HG03432 (cell line): ENCODE data around the gene RAB36.

Experiments used
- ATAC-seq: cut with Tn5 transposase; IDR thresholded peaks from one replicate; pipeline ENCODE4 v1.9.1; 2021; ENCODE audit warnings: mild to moderate bottlenecking, moderate library complexity; ENCODE audit not compliant: unreplicated experiment

The RAB36 gene

GRCh38 chr22:23137468-23137867 lies 7.8 kb upstream of the RAB36 start:
- no peak for ATAC-seq

GRCh38 chr22:23137905-23138561 lies 7.2 kb upstream of the RAB36 start:
- peak; percentile 42 for ATAC-seq

- no peak for ATAC-seq
Measured at GRCh38 chr22:23138584-23139435, 6.5 kb upstream of the RAB36 start.

GRCh38 chr22:23140385-23140784 lies 4.9 kb upstream of the RAB36 start:
- no peak for ATAC-seq

DNA sequence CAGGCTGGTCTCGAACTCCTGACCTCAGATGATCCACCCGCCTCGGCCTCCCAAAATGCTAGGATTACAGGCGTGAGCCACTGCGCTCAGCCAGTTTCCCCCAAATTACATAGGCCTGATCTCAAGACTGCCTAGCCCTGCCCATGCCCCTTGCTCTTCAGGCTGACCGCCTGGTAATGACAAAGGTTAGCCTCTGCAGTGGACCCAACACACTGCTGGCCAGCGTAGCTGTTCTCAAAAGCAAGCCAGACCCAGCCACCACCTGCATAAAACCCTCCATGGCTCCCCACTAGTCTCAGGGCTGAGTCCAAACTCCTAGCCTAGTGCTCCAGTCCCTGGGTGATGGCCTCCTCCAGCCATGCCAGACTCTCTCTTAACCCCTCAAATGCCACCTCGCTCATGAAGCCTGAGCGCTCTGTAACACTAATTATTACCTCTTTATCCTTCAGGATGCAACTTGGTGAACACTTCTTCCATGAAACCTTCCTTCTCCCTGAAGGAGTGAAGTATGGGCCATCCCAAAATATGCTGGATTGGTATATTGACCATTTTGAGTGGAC lies 2.7 kb upstream of the RAB36 start:
- no peak for ATAC-seq

GRCh38 chr22:23143119-23143518 lies 2.2 kb upstream of the RAB36 start:
- ATAC-seq = no peak

DNA sequence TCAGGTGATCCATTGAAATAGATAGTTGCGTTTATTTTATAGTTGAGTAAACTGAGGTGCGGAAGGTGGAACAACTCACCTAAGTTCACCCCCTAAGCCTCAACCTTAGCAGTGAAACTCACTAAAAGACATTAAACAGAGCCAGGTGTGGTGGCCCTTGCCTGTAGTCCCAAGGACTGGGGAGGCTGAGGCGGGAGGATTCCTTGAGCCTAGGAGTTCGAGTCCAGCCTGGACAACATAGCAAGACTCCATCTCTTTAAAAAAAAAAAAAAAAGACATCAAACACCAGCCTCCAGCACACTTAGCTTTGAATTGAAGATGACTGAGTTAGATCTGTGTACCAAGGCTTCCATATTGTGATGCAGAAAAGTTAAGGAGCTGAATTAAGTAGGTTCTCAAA lies 845 bp upstream of the RAB36 start:
- ATAC-seq = no peak

DNA sequence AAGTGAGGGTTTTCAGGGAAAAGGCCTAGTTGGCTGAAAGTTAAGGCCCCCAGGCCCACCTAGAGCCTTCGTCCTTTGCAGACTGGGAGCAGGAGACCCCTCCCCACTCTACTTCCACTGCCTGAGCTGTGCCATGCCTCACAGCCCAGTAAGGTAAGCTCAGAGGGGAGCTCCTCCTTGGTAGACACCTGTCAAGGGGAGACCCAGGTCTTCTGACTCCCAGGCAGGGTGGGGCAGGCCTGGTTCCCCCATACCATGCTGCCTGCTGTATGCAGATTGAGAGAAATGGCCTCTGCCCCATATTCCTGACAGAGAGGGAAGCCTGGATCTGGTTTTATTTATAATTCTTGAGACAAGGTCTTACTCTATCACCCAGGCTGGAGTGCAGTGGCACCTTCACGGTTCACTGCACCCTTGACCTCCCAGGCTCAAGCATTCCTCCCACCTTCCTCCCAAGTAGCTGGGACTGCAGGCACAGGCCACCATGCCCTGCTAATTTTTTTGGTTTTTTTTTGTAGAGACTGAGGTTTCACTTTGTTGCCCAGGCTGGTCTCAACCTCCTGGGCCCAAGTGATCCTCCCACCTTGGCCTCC lies 697 bp downstream of the RAB36 start:
- ATAC-seq = no peak

DNA sequence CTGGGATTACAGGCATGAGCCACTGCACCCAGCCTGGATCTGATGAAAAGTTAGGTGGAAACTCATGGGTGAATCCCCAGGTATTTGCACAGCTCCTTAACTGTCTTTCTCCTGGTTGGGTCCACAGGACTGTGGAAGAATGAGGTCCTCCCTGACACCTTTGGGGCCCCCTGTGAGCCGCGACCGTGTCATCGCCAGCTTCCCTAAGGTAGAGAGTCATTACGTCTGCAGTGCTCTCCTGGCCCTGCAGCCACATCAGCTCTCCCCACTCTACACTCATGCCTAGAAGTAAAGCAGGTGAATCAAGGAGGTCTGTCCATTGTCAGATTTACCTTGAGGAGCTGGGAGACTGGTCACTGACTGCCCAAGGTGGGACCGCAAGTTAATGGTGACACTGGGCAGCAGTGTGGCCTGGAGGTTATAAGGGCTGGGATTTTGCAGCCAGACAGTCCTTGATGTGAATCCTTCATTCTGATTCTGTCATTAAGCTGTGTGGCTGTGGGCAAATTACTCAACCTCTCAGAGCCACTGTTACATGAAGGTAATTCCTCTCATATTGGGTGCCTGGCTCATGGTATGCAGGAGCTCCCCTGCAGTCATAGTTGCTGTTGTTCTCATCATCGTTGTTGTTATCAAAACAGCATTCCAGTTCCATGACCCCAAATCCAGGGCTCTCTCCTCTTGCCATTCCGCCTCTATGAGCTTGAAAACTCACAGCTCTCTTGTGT lies 1.4 kb downstream of the RAB36 start:
- no peak for ATAC-seq

GRCh38 chr22:23147617-23148387 lies 2.5 kb downstream of the RAB36 start:
- no peak for ATAC-seq

- no peak for ATAC-seq
Measured at GRCh38 chr22:23149743-23150238, 4.5 kb downstream of the RAB36 start.

DNA sequence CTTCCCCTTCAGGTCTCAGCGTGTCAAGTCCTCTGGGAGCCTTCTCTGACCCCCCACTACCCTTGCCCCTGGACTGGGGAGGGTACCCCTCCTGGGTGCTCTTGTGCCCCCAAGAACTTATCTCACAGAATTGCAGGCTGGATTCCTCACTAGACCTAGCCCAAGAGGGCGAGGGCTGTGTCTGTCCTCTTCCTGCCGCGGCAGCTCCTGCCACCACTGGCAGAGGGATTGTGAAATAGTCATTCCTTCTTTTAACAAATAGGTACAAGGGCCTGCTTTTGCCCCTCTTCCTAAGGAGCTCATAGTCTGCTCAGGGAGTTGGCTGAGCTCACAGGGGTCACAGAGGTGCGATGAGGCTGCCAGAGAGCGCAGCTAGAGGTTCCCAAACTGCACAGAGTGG lies 5.5 kb downstream of the RAB36 start:
- ATAC-seq = no peak

DNA sequence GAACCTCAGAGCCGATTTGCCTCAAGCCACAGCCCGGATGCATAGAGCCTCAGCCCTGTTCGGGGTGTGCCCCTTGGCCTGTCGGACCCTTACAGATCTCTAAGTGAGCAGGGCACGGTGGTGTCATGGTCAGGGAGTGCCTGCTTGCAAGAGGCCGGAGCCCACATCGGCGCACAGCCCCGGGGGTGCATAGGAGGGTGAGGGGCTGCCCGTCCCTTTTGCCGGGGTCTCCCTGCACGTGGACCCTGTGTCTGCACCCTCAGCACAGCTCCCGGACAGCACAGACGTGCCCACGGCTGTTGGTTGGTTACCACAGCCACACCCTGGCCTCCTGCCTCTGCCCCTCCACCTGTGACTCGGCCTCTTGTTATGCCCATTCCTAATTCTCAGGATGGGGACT lies 6.5 kb downstream of the RAB36 start:
- ATAC-seq = no peak

- ATAC-seq = no peak
Measured at GRCh38 chr22:23152238-23153114, 7.2 kb downstream of the RAB36 start.

DNA sequence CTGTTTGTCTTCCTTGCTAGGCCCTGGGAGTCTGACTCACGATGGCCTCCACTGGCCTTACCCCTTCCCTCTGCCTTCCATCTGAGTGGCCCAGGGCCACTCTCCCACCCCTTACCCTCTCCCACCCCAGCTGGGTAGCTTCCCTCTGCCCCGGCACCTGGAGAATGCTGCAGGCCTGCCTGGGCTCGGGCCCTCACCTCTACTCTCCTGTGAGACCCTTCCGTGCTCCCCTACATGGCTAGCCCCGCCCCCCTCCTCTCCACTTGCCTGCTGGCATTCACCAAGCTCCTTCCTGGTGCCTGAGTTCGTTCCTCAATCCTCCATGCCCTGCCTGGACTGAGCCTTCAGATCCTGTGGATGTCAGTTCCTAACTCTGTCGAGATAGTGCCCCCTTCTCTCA lies 8.7 kb downstream of the RAB36 start:
- no peak for ATAC-seq

DNA sequence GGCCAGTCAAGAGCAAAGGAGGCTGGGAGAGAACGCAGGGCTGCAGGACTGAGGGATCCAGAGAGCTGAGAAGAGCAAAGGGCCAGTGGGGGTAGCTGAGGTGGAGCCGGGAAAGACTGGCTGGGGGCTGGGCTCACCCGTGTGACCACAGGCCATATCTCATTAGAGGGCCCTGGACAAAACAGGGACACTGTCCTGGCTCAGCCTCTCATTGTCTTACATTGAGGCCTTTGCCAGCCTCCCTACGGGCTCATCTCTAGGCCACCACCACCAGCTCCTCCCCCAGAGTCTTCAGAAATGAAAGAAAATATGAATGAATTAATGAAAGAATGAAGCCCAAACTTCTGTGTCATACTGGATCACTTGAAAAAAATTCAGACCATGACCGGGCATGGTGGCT lies 9.2 kb downstream of the RAB36 start:
- ATAC-seq = no peak

DNA sequence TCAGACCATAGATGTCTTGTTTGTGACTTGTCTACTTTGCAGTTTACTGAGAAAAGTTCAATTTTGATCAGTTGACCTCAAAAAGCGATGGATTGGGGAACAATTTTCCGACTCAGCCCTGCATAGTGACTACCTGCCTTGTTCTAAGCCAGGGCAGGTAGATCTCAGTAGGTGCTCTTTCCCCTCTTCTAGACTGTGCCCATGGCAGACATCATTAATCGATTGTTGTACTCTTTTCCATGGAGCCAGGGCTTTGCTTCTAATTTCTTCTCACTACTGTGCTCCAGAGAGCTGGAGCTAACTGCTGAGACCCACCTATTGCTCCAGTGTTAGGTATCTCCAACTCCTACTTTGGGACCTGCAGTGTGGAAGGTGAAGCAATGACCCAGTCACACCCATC lies 9.9 kb downstream of the RAB36 start:
- no peak for ATAC-seq

DNA sequence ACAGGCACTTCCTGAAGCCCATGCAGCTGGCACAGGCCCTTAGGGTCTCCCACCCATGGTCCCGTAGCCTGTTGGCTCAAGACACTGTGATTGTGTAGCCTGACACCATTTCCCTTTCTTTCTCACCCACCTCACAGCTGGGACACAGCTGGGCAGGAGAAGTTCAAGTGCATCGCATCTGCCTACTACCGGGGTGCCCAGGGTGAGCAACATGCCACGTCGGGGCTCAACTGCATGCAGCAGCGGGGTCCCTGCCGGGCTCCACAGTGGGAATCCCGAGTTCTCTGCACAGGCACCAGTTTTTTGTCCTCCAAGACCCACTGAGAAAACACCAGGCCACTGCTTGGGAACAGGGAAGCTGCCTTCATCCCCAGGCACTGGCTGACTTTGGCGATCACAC lies 10.6 kb downstream of the RAB36 start:
- no peak for ATAC-seq

DNA sequence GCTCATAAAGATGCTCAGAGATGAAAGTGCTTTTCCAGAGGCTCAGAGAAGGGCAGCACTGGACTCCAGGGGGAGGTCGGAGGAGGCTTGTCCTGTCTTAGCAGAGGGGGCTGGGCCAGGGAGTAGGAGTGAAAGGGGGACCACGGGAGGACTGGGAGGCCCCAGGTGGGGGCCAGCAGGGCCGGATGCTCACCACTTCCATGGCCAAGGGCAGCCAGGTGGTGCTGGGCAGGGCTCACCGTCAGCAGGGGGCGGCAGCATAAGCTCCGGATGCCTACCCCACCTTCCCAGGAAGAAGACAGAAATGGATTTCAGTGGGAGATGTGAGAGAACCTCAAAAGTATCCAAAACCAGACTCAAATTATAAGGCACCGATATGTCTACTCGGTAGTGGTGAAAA lies 11.0 kb downstream of the RAB36 start:
- no peak for ATAC-seq
